ENCODE results near the gene COL7A1. TPM values are rescaled to one million over a fixed set of nuclear protein-coding genes. Genes with fewer than 3 reads are reported as not detected.

Gene COL7A1
- polyA plus RNA-seq, 1 of the 3 experiments (the other 2 are of a cell fraction) = 10.8 TPM

GRCh38 chr3:48633743-48634142 is 38.6 kb upstream of the COL7A1 start:
- peaks cover 27% of the 10 kb centered on the region for H3K79me2 ChIP-seq (ENCODE audit: insufficient read depth)
- no peaks in the 10 kb centered on the region for H3K9me2 ChIP-seq
- peaks cover 16 to 23% of the 10 kb centered on the region in 2 experiments for H3K4me1 ChIP-seq (ENCODE audit: control insufficient read depth in 1 of 2, insufficient read depth in 2 of 2, low read depth in 1 of 2, low read length in 1 of 2)
- H3K4me2 ChIP-seq = peak overlapping the region; percentile 100
- no peak overlapping the region for H3K27ac ChIP-seq (ENCODE audit: low read depth in 2 of 2, low read length in 1 of 2)
- no peaks in the 10 kb centered on the region for H3K9me3 ChIP-seq
- peaks cover 0 to 44% of the 10 kb centered on the region in 2 experiments for H3K36me3 ChIP-seq (replicated peaks in 1 of 2; ENCODE audit: control insufficient read depth in 1 of 2, insufficient read depth in 2 of 2, low read length in 1 of 2)
- peak overlapping the region in 1 of 2 experiments; percentile 96; a peak in 2 of 4 replicates for H3K4me3 ChIP-seq (ENCODE audit: low read depth in 2 of 2, low read length in 1 of 2)
- H3K27me3 ChIP-seq (ENCODE audit: insufficient read depth) = no peaks in the 10 kb centered on the region
- H3F3A ChIP-seq (replicated peaks; ENCODE audit: insufficient read depth) = no peaks in the 10 kb centered on the region
- no peak for TF ChIP-seq RCOR1 (IDR thresholded peaks at IDR 0.05; ENCODE audit: low read length)
- TF ChIP-seq CHD2 (IDR thresholded peaks at IDR 0.05; ENCODE audit: low read length, partially characterized antibody) = no peak
- no peak for TF ChIP-seq USF1 (IDR thresholded peaks at IDR 0.05; ENCODE audit: borderline replicate concordance, low read depth)
- peaks cover 14% of the 10 kb centered on the region; the same call in 1 of the 2 replicates for H4K20me1 ChIP-seq (ENCODE audit: insufficient read depth)
- POLR2A ChIA-PET = interaction anchor here (0.7 to 1.5 kb wide), 4 partner anchors 9 to 75 kb away, joined by 3 to 6 read pairs (median 4); no protein-coding TSS in a partner anchor
- no peak overlapping the region for H2AFZ ChIP-seq (ENCODE audit: low read depth)
- DNase-seq = no peak
- no CpG with 5 or more reads among the region's 2 CpGs for WGBS (ENCODE audit: low lambda C conversion rate)
- CTCF ChIA-PET = interaction anchor here (2.7 to 6.9 kb wide), 4 partner anchors 23 to 76 kb away, joined by 15 to 40 read pairs (median 28); partner anchors contain the start of genes CELSR3, NCKIPSD, PFKFB4 and UQCRC1
- H3K9ac ChIP-seq = no peak overlapping the region

- ChIA-PET CTCF (interaction anchor here (3.5 to 6.9 kb wide), 2 partner anchors 22 to 30 kb away, joined by 33 to 40 read pairs; partner anchors contain the start of genes CELSR3 and UQCRC1), POLR2A (interaction anchor here (1.2 kb wide), 1 partner anchor 10 kb away, joined by 3 read pairs; no protein-coding TSS in a partner anchor)
- H3K4me1 ChIP-seq (ENCODE audit: control insufficient read depth in 1 of 2, insufficient read depth in 2 of 2, low read depth in 1 of 2, low read length in 1 of 2) = peaks cover 16 to 23% of the 10 kb centered on the region in 2 experiments
Measured at GRCh38 chr3:48633256-48633655, 38.1 kb upstream of the COL7A1 start.

GRCh38 chr3:48631516-48632448 is 36.7 kb upstream of the COL7A1 start:
- 96% methylated on average over 12 of the region's 22 CpGs for WGBS (ENCODE audit: low lambda C conversion rate)
- Histone ChIP-seq H3K27ac (ENCODE audit: low read depth in 2 of 2, low read length in 1 of 2) (no peak overlapping the region), H3K4me1 (ENCODE audit: control insufficient read depth in 1 of 2, insufficient read depth in 2 of 2, low read depth in 1 of 2, low read length in 1 of 2) (peaks cover 16 to 23% of the 10 kb centered on the region in 2 experiments), H3K79me2 (ENCODE audit: insufficient read depth) (peaks cover 23% of the 10 kb centered on the region), H3K9me2 (no peaks in the 10 kb centered on the region), H3K9me3 (no peaks in the 10 kb centered on the region), H3F3A (replicated peaks; ENCODE audit: insufficient read depth) (no peaks in the 10 kb centered on the region), H3K4me3 (ENCODE audit: low read depth in 2 of 2, low read length in 1 of 2) (no peak overlapping the region), H2AFZ (ENCODE audit: low read depth) (no peak overlapping the region), H3K4me2 (no peak overlapping the region), H3K9ac (no peak overlapping the region), H3K27me3 (ENCODE audit: insufficient read depth) (no peaks in the 10 kb centered on the region), H4K20me1 (ENCODE audit: insufficient read depth) (peaks cover 14% of the 10 kb centered on the region; the same call in 1 of the 2 replicates), H3K36me3 (replicated peaks in 1 of 2; ENCODE audit: control insufficient read depth in 1 of 2, insufficient read depth in 2 of 2, low read length in 1 of 2) (peaks cover 0 to 49% of the 10 kb centered on the region in 2 experiments)
- DNase-seq = no peak
- CTCF ChIA-PET = no interaction called here
- POLR2A ChIA-PET = interaction anchor here (0.5 kb wide), 1 partner anchor 9 kb away, joined by 3 read pairs; no protein-coding TSS in a partner anchor
- TF ChIP-seq ELF1 (IDR thresholded peaks at IDR 0.05) (no peak), IRF3 (IDR thresholded peaks at IDR 0.05; ENCODE audit: low read depth, low read length) (no peak), RAD21 (IDR thresholded peaks at IDR 0.05; ENCODE audit: low read length) (no peak), RXRA (IDR thresholded peaks at IDR 0.05; ENCODE audit: borderline replicate concordance, low read depth) (no peak), EZH2phosphoT487 (IDR thresholded peaks at IDR 0.05; ENCODE audit: borderline replicate concordance, low read depth) (no peak), TAF1 (IDR thresholded peaks at IDR 0.05; ENCODE audit: borderline replicate concordance, low read depth, low read length) (no peak), SMC3 (IDR thresholded peaks at IDR 0.05; ENCODE audit: low read depth, low read length) (no peak), RCOR1 (IDR thresholded peaks at IDR 0.05; ENCODE audit: low read length) (no peak), YY1 (IDR thresholded peaks at IDR 0.05; ENCODE audit: low read depth) (no peak), MXI1 (IDR thresholded peaks at IDR 0.05; ENCODE audit: low read depth, low read length) (no peak), POLR2AphosphoS5 (IDR thresholded peaks at IDR 0.05; ENCODE audit: low read depth, low read length) (no peak), FOXM1 (IDR thresholded peaks at IDR 0.05; ENCODE audit: low read depth) (no peak), SIN3A (IDR thresholded peaks at IDR 0.05; ENCODE audit: borderline replicate concordance, low read depth, low read length) (no peak)

More at GRCh38 chr3:48633256-48633655, 38.1 kb upstream of the COL7A1 start:
- Histone ChIP-seq H3K27me3 (ENCODE audit: insufficient read depth) (no peaks in the 10 kb centered on the region), H3K27ac (ENCODE audit: low read depth in 2 of 2, low read length in 1 of 2) (no peak overlapping the region), H3K36me3 (replicated peaks in 1 of 2; ENCODE audit: control insufficient read depth in 1 of 2, insufficient read depth in 2 of 2, low read length in 1 of 2) (peaks cover 0 to 46% of the 10 kb centered on the region in 2 experiments), H3F3A (replicated peaks; ENCODE audit: insufficient read depth) (no peaks in the 10 kb centered on the region), H3K79me2 (ENCODE audit: insufficient read depth) (peaks cover 27% of the 10 kb centered on the region), H3K4me2 (no peak overlapping the region), H3K9me2 (no peaks in the 10 kb centered on the region), H3K4me3 (ENCODE audit: low read depth in 2 of 2, low read length in 1 of 2) (no peak overlapping the region), H4K20me1 (ENCODE audit: insufficient read depth) (peaks cover 14% of the 10 kb centered on the region; the same call in 1 of the 2 replicates), H3K9ac (no peak overlapping the region), H3K9me3 (no peaks in the 10 kb centered on the region), H2AFZ (ENCODE audit: low read depth) (no peak overlapping the region)
- DNase-seq = no peak
- TF ChIP-seq RCOR1 (IDR thresholded peaks at IDR 0.05; ENCODE audit: low read length) (no peak), TAF1 (IDR thresholded peaks at IDR 0.05; ENCODE audit: borderline replicate concordance, low read depth, low read length) (no peak)
- 100% methylated on average over 6 of the region's 15 CpGs for WGBS (ENCODE audit: low lambda C conversion rate)

Measured in SK-N-SH (cell line).